ENCODE data around the gene ITGAV. TPM values are rescaled to one million over a fixed set of nuclear protein-coding genes. Genes with fewer than 3 reads are reported as not detected.

ITGAV gene
- total RNA-seq, 1 donor from 2014 or later = 106 TPM

DNA sequence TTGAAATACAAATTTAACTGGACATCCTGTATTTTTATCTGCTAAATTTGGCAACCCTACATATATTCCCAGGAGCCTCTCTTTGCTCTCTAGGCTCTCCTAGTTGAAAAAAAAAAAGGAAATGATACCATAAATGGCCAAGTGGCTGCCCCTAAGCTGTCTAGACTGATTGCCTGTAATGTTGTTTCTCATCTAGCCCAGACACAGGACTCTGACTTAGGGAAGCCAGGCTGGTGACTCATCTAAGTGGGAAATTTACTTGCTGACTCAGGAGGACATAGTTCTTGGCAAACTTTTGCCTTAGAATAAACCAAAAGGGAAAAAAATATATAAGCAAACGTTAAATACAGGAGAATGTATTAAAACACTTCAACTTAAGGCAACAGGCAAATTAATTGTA, 14.6 kb upstream of the ITGAV start:
- DNase-seq = peak; percentile 7

DNA sequence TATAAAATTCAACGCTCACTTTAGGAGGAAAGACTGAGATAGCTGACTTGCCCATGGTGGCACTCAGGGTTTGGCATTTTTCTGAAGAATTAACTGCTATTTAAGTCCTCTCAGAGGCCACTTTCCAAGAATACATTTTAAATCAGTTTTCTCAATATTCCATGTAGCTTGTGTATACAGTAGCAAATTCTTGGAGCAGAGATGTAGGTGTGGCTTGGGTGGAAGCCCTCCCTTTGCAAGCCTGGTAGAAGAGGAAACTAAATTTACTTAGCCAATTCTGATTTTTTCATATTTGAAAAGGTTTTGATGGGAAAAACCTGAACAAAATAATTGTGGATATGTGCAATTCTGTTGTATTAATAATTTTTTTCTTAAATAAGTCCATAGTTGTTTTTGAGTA, 14.0 kb upstream of the ITGAV start:
- DNase-seq = no peak

DNA sequence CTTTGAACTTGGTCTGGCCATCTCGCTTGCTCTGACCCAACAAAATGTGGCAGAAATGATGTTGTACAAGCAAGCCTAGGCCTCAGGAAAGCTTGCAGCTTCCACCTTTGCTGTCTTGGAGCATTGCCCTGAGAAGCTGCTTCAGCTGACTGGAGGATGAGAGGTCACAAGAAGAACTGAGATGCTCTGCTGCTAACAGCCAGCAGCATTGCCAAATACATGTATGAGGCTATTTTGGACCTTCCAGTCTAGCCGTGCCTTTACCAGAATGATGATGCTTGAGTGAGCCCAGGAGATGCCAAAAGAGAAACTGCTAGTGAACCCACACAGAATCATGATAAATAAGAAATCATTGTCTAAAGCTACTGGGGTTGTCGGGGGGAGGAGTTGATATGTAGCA, 13.2 kb upstream of the ITGAV start:
- no peak for DNase-seq

DNA sequence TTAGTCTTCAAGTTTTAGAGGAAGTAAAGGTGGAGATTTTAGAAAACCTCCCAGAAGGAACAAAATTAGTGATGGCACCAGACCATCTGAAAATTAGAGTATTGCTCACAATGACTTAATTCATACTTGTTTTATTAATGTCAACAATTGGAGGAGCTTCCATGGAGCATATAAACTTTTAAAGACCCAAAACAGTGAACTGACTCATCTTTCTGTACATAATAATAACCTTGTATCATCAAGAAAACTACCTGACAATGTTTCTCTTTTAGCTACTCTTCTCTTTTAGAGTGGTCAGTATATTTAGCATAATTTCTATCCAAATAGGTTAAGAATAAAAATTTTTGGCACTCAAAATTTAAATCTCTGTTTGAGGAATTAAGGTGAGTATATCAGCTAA, 7.2 kb upstream of the ITGAV start:
- no peak for DNase-seq

DNA sequence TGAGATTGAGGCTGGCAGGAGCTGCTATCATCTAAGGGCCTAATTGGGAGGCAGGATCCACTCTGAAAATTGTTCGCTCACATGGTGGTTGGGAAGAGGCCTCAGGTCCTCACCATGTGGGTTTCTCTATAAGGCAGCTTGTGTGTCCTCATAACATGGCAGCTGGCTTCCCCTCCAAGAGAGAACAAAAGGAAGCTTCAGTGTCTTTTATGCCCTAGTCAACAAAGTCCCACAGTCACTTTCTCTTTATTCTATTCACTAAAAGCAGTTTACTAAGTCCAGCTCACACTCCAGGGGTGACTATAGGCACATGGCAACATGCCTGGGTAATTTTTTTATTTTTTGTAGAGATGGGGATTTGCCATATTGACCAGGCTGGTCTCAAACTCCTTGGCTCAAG, 5.8 kb upstream of the ITGAV start:
- no peak for DNase-seq

DNA sequence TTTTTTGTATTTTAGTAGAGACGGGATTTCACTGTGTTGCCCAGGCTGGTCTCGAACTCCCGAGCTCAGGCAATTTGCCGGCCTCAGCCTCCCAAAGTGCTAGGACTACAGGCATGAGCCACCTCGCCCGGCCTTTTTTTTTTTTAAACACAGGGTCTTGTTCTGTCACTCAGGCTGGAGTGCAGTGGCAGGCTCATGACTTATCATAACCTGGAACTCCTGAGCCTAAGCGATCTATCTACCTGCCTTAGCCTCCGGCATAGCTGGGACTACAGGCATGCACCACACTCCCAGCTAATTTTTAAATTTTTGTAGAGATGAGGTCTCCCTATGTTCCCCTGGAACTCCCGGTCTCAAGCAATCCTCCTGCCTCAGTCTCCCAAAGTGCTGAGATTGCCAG, 1.4 kb upstream of the ITGAV start:
- DNase-seq = no peak

DNA sequence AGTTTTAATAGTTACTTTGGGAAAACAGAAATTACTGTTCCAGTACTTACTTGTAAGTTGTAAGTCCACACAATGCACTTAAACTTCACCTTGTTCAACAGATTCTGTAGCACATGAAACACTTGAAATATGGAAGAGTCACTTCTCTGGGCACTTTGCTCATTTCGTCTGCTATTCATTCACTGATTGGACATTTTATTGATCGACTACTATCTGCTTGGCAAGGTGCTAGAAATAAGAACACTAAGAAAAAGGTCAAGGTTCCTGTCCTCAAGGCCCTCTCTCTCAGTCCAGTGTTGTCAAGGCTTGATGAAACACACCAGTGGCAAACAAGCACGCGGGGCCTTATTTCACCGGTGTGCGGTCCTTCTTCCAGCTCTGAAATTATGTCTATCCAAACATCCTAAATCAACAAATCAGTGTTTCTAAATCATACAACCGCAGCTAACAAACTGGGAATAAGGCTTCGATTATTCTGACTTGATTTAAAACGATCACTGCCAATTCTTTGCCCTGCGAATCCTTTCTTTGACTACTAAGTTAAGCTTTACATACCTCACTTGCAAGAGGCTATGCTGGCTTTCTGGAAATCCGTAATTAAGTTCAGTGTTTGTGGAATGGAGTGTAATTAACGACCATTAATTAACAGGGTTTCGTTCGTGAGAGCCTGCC, 780 bp upstream of the ITGAV start:
- DNase-seq = peak; percentile 31

DNA sequence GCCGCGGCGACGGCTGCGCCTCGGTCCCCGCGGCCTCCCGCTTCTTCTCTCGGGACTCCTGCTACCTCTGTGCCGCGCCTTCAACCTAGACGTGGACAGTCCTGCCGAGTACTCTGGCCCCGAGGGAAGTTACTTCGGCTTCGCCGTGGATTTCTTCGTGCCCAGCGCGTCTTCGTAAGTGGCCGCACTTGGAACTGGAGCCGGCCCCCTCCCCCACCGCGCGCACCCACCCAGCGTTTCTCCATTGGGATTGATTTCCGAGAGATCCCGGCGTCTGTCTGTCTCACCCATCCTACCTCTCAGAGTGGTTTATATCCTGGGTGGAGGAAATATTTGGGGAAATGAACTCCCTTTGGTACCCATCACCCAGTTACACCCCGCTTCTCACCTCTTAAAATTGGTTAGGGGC, 498 bp downstream of the ITGAV start:
- DNase-seq = peak; percentile 16

DNA sequence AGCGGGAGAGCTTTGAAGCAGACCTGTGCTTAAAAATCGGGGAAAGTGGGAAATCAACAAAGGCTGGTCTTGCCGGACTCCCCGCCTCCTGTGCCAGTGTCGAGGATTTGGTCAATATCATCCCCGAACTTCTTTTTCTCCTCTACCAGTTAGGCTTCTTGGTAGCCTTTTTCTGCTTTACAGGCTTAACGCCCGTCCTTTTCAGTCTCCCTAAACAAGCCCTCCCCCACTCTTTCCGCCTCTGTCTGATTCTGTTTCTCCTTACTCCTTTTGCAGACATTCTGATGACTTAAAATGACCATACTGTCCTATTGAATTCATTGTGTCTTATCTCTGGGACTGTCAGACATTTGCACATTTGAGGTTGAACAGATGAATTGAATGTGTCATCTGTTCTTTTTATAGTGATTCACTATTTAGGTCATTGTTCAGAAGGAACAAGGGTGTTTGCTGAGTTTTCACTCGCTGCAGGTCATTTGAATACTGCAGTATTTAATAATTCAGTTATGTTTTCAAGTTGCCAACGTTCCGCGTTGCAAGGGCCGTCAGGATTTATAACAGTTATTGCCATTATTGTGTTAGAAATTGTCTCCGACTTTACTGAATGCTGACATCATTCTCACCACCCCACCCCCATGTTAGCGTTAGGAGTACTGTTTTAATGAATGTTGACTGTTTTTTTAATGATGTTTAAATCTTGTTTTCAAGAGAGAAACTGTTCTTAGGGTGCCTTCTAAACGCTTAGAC, 1.1 kb downstream of the ITGAV start:
- peak; percentile 78 for DNase-seq

DNA sequence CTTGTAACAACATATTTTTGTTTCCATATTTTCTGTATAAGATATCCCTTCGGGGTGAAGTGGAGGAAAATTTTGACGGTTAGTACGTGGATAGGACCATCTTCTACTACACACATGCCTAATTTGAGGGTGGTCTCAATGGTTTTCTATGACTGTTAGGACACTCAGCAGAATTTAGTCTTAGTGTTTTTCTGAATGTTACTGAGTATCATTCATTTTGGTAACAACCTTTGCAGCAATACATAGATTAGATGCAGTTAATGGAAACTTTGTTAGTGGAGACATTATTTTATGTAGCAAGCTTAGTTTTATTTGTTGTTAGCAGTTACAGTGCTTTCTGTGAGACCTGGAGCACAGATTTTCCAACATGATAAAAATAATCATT, 1.6 kb downstream of the ITGAV start:
- DNase-seq = no peak

DNA sequence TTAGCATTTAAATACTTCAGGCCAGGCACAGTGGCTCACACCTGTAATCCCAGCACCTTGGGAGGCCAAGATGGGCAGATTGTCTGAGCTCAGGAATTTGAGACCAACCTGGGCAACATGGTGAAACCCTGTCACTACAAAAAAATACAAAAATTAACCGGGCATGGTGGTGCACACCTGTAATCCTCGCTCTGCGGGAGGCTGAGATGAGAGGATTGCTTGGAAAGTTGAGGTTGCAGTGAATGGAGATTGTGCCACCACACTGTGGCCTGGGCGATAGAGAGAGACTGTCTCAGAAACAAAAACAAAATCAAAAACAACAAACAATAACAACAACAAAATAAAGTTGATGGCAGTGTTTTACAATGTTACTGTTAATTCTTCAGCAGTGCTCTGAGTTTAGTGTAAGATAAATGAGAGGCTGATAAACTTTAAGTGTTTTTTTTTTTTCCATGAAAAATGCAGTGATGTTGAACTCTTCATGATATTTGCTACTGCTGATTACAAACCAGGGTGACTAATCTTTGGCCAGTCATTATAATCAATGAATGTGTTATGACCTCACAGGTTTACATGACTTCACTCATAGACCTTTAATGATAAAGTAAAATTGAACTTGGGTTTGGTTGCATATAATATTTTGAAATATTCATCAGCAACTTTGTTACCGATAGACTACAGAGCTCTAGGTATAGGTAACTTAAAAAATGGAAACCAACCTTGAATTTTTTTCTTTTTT, 2.5 kb downstream of the ITGAV start:
- DNase-seq = no peak

DNA sequence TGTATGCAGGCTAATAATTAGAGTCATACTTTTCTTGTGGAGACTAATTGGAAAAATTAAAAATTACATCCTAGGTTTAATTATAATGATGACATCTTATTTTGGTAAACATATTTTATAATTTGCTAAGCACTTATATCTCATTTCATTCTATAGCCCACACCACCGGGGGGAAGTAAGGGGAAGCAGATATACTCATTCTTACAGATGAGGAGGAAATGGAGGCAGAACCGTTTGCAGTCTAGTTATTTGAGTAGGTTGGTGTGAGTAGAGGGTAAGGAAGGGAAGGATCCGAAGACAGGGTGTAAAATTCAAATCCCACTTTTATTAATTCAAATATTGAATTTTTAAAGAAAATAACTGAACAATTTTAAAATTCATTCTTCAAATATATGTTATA, 3.7 kb downstream of the ITGAV start:
- no peak for DNase-seq

DNA sequence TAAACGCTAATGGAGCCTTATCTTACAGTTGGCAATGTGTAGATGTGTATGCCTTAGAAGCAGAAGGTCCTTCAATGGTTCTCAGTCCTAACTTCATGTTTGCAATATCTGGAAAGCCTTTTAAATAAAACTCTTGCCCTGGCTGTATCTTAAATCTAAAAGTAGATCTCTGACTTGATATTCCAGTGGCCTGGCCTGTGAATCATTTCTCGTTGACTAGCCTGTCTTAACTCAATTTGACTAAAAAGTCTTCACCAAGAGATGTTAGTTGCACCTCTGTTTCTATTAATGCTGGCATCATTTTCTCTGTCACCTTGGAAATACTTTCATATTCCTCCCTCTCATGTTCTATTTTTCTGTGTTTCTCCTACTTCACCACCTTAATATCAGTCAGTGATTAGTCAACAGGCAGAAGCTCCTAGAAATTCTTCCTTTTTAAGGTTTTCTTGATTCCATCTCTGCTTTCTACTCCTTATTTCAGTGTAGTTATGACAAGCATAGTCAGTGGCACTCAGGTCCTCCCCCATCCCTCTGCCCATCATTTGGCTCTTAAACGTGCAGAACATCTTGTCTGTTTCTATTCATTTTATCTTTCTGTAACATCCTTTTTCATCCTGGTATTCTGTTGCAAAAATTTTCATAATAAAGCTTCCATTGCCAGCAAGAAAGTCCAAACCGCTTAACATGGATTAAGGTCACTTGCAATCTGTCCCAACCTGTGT, 4.3 kb downstream of the ITGAV start:
- DNase-seq = no peak

DNA sequence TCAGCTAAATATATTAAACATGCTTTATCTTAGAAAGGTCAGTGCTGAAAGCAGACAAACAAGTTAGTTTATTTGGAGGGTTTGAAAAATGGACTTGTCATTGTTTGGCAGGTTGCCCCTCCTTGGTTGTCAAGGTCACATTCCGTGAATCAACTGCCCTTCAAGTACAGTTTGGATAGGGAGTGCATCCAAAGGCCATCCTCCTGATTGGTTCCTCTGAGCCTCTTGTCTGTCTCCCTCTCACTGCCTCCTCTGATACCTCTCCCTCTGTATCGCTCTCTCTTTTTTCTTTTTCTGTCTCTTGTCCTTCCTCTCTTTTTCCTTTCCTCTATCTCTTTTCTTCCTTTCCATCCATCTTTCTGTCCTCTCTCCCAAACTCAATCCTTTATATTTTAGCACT, 5.4 kb downstream of the ITGAV start:
- DNase-seq = no peak

DNA sequence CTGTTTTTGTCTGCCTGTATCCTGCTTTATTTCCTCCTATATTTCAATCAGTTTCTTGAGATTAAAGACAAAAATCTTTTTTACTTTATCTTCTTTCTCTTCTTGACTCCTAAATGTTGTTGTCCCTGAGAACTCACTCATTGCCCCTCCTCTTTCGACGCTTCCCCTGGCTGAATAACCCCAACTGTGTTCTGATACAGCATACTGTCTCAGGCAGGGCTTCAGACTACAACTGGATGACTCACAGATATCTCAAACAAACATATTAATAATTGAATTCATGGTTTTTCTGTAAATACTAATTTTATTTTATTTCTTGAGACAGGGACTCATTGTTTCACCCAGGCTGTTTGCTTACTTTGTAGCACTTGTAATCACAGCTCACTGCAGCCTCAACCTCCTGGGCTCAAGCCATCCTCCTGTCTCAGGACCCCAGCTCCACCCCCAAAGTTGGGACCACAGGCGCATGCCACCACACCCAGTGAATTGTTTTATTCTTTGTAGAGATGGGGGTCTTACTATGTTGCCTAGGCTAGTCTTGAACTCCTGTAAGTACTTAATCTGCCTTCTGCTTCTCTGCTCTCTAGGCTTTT, 9.4 kb downstream of the ITGAV start:
- no peak for DNase-seq

DNA sequence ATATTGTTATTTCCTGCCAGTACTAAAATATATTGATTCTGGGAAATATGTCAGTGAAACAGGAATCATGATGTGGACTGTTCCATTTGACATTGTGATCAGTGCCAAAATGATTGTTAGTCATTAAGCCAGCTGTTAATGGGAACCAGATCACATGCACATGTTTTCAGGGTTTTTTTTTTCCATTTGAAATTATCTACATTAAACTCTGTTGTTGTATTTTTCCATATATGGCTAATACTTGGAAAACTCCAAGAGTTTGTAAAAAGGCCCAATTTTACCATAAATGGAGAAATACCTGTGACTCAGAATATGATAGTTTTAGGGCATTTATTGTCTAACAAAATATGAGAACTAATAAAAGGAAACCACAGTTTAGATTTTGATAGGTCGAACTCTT, 13.4 kb downstream of the ITGAV start:
- peak; percentile 80 for DNase-seq

DNA sequence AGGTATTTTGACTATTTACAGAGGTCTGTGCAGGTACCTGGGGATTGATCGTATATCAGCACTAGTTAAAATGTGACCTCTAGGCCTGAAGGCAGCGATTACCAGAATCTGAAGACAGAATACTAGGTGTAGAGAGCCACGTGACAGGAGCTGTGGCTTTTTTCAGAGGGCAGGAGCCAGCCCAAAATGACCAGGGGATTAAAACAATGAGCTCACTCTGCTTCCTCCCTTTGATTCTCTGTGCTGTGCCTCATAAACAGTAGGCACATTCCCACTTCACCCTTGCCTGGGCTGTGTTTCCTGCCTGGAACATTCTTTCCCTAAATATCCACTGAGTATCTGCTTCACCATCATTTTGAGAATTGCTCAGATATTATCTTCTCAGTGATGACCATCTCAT, 15.2 kb downstream of the ITGAV start:
- no peak for DNase-seq

DNA sequence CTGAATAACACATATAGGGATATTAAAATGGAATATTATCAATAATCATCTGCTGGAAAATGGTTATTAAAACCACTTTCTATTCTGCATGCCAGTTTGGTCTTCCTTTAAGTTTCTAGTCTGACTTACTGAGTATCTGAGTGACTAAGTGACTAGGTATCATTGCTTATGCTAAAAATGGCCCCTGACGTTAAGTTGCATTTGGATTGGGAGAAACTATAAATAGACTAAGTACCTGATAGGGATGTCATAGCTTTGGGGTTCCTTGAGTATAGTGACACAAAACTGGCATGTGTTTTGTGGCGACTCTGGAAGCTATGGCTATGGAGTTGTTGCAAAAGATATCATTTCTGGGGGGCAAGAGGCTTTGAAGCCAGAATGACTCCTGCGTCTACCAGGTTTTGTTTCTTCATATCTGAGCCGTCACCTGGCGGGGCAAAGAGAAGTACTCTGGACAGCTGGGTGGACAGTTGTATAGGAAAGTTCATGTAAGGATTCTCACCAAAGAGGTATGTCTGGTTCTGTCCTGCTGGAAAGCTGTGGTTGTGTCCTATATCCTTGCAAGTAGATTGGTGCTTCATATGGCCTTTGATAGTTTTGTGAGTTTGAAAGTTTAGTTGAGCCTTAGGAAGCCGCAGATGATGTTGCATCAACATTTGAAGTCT, 17.9 kb downstream of the ITGAV start:
- DNase-seq = no peak

DNA sequence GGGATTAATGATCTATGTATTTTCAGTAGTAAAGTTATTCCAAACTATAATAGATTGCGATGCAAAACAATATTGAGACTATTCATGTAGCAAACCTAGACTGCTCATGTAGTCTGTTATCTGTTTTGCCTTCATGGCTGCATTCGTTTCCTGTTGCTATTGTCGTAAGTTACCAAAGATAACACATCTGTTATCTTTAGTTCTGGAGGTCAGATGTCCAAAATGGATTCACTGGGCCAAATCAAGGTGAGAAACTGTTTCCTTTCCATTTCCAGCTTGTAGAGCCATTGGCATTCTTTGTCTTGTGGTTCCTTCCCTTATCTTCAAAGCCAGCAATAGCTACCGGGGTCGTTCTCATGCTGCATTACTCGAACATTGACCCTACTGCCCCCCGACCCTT, 20.9 kb downstream of the ITGAV start:
- DNase-seq = no peak

DNA sequence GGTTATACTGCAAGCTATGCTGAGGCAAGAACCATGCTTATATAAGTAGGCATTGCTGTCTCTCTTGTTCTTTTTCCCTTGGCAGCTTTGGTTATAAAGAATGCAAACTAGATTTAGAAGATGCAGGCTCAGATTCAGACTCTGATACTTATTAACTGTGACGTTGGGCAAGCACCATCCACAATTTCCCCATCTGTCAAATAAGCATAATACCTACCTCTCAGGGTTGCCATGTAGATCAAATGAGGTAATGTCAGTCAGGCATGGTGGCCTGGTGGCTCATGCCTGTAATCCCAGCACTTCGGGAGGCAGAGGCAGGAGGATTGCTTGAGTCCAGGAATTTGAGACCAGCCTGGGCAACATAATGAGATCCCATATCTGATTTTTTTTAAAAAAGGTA, 21.7 kb downstream of the ITGAV start:
- DNase-seq = no peak

DNA sequence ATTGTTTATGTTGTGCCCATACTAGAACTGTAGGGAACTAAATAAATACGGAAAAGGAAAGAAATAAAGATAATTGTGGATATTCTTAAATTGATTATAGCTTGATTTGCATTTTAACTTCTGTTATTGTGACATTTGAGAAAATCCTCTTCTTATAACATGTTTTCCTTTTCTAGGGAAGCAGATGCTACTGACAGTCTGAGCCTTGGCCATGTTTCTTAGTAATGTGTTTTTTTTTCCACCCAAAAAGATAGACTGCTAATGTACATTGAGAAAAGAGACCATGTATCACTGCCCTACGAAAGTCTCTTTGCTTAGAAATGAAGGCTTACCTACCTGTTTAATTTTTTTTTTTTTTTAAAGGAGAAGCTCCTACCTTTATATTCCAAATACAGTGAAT, 22.2 kb downstream of the ITGAV start:
- DNase-seq = no peak

All from skin of body (tissue), 2 donors.